M059J (cell line): ENCODE measurements around the gene SLC25A26. TPM values are rescaled to one million over a fixed set of nuclear protein-coding genes. Genes with fewer than 3 reads are reported as not detected.
A peak's percentile ranks its signal among the peaks of the same experiment; 100 is the strongest.
"Not testable (repeated sequence)": the region's sequence is repeated elsewhere in the genome, so short reads cannot be mapped to it uniquely, and the experiment has no call there.

Experiments used
- DNase-seq: peaks from one replicate; pipeline ENCODE4 v3.0.0-alpha.2; 2012; ENCODE audit warnings: low read depth
- total RNA-seq: library from RNA; depleted of rRNA; stranded (reverse); fragments of >200 nt; shearing (Covaris generic); gene quantifications from 2 replicates; pipeline ENCODE4 v1.2.3, GENCODE V29; 2014

Gene SLC25A26
- total RNA-seq, 1 experiment from 2014 or later: 12.6 TPM

DNA sequence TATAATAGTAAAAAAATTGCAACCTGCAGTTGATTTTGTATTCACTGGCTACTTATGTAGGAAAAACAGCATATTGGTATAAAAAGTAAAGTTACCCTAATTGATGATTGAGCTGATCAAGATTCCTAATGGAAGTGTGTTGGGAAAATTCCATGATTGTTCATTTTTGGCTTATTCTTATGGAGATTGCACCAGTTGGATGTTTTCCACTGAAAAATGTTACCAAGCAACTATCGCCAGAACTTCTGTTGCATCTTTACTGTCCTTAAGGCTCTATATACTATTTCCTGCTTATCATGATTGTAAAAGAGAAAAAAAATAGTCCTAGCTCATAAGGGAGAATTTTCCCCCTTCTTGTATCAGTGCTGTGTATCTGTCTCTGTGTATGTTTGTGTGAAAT lies 48.6 kb downstream of the SLC25A26 start:
- no peak for DNase-seq

DNA sequence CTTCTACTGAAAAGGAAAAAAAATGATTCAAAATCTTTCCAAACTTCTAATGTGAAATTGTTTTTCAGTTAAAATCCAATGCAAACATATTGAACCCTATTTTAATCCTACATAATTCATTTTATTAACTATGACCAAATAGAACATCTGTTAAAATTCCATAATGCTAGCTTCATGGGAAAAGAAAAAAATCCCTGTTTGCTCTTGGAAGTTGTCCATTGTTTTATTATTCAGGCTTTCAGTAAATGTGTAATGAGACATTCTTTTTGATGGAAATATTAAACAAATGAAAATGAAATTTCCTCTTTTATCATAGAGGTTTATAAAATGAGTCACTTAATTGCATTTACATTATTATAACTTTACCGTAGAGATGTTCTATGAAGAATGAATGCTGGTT lies 49.5 kb downstream of the SLC25A26 start:
- DNase-seq: no peak

DNA sequence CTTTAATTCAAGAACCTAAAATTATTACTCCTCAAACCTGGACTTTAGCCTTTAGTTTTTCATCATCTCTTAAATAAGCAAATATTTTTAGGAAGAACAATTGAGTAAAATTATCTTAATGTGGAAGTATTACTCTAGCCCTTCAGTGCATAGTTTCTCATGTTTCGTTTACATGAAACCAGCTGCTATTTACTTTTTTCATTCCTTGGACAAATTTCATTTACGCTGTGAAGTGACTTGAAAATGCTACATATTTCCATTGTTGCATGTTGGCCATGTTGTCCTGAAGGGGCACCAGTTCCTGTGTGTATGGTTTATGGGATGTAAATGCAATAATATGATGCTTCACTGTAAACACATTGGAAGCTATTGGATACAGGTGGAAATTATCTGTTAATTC lies 49.9 kb downstream of the SLC25A26 start:
- DNase-seq: no peak

- no peak for DNase-seq
Observed at GRCh38 chr3:66271231-66271630, 50.4 kb downstream of the SLC25A26 start.

DNA sequence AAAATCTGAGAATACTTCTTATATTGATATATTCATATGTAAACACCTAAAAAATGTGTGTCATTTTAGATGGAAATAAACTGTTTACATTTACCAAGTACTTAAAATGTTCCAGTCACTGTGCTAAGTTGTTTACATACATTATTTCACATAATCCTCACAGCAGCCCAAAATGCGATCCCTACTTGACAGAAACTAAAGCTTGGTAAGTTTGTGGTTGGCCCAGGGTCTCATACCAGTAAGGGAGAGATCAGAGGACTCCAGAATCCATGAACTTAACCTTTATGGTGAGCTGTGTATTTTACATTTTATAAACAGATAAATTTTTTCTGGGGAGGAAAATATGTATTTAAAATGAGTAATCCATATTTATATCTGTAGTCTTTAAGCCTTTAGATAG lies 51.2 kb downstream of the SLC25A26 start:
- DNase-seq: no peak

DNA sequence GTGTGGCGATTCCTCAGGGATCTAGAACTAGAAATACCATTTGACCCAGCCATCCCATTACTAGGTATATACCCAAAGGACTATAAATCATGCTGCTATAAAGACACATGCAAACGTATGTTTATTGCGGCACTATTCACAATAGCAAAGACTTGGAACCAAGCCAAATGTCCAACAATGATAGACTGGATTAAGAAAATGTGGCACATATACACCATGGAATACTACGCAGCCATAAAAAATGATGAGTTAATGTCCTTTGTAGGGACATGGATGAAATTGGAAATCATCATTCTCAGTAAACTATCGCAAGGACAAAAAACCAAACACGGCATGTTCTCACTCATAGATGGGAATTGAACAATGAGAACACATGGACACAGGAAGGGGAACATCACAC lies 54.0 kb downstream of the SLC25A26 start:
- DNase-seq: not testable (repeated sequence)

DNA sequence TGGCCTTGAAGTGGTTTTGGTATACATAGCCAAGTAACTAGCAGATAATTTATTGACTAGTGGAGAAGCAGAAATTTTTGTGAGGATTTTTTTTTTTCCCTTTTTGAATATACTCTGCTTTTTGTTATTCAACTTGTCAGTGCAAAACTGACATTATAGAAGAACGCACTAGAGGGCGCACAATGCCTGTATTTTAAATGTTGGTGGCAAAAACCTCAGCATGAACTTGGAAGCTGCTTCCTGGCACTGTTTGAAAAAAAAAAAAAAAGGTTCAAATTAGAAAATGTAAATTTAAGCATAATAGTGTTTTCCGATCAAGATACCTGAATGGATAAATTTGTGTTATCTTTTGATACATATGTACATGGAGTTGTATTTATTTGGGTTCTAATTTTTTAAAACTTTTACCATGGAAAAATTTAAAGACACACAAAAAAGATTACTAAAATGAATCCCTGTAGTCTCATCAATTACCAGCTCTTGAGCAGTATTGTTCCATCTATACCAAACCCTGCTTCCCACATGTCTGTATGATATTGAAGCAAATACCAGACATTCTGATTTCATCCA lies 56.0 kb downstream of the SLC25A26 start:
- peak; percentile 47 for DNase-seq

GRCh38 chr3:66279168-66279567 lies 58.4 kb downstream of the SLC25A26 start:
- DNase-seq: no peak

DNA sequence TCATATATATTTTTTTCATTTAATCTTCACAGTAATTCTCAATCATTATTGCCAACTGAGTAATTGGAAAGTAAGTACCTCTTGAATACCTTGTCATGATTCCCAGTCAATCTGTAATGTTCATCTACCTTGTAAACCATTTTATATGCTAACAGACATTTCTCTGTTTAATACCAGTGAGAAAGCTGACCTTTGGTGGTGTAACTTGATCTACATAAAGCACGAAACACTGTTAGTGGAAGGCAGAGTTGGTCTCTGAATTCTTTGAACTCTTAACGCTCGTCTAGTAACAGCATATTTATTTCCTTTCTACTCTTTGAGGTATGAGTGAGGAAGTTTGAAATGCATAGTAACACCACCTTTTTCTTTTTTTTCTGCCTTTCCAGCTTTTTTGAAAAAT lies 59.5 kb downstream of the SLC25A26 start:
- no peak for DNase-seq

- DNase-seq: not testable (repeated sequence)
Observed at GRCh38 chr3:66291922-66292321, 71.1 kb downstream of the SLC25A26 start.

DNA sequence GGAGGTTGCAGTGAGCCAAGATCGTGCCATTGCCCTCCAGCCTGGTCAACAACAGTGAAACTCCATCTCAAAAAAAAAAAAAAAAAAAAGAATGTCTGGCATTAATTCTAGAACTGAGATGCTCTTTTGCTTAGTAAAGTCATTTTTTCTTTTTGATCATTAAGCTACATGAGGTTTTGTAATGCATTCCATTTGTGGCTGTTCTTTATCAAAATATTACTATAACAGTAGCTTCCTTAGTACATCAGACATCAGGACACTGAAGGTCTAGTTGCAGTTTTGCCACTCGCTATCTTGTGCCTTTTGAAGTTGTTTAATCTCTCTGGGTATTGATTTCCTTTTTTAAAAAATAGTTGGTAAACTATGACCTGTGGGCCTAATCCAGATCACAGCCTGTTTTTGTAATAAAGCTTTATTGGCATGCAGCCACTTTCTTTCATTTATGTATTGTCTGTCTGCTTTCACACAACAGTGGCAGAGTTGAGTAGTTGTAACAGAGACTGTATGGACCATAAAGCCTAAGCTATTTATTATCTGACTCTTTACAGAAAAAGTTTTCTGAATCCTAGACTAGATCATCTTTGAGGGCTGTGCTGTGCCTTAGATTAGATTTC lies 76.6 kb downstream of the SLC25A26 start:
- no peak for DNase-seq

GRCh38 chr3:66297900-66298299 lies 77.1 kb downstream of the SLC25A26 start:
- no peak for DNase-seq

DNA sequence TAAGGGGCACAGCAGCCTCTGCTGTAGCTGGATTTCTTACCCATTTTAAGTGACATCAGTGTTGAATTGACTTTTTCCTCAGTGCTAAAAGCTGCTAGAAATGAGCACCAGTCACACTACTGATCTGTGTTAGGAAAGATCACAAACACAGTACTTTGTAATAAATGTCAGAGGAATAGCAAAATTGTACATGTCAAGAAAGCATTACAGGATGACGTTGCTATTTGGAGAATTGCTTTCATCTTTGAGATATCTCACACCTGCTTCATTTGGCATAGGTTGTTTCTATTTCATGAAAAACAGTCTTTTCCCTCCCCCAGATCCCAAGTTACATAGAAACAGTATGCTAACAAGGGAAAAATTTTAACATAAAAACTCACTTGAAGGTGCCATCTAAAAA lies 77.8 kb downstream of the SLC25A26 start:
- DNase-seq: no peak

- not testable (repeated sequence) for DNase-seq
Observed at GRCh38 chr3:66299085-66299484, 78.3 kb downstream of the SLC25A26 start.

- DNase-seq: no peak
Observed at GRCh38 chr3:66299891-66300290, 79.1 kb downstream of the SLC25A26 start.

- no peak for DNase-seq
Observed at GRCh38 chr3:66302288-66302687, 81.5 kb downstream of the SLC25A26 start.

DNA sequence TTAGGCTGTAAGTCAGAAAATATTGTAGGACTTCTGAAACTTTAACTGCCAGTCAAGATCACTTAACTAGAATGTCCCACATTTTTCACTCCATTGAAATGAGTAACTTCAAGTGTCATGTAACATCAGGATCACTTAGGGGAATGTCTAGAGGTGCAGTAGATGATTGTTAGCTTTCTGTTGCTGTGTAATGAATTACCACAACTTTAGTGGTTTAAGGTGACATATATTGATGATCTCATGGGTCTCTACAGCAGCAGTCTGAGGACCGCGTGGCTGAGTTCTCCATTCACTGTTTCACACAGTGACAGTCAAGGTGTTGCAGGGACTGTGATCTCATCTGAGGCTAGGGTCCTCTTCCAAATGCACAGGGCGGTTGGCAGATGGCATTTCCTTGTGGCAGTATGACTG lies 82.7 kb downstream of the SLC25A26 start:
- DNase-seq: no peak

DNA sequence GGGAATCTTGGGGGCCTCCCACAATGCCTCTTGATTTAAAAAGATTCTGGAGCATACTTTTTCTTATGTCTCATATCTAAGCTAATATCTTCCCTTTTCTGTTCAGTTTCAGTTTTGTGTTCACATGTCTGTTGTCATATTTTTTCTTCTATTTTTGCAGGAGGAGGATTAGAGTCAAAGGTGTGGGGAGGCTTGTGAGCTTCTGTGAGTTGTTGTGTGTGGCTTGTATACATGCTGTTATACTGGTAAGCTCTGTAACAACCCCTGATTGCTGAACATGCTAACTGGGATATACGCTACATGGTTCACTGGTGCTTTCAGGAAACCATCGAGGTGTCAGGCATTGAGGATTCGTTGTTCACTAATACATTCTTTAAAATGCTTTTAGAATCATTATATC lies 83.5 kb downstream of the SLC25A26 start:
- DNase-seq: no peak

- DNase-seq: not testable (repeated sequence)
Observed at GRCh38 chr3:66306086-66306485, 85.3 kb downstream of the SLC25A26 start.

GRCh38 chr3:66306991-66307390 lies 86.2 kb downstream of the SLC25A26 start:
- not testable (repeated sequence) for DNase-seq

DNA sequence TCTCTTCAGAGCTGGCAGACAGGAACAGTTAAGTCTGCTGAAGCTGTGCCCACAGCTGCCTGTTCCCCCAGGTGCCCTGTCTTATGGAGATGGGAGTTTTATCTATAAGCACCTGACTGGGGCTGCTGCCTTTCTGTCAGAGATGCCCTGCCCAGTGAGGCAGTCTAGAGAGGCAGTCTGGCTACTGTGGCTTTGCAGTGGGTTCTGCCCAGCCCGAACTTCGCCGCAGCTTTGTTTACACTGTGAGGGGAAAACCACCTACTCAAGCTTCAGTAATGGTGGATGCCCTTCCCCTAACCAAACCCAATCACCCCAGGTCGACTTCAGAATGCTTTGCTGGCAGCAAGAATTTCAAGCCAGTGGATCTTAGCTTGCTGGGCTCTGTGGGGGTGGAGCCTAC lies 91.2 kb downstream of the SLC25A26 start:
- DNase-seq: no peak

DNA sequence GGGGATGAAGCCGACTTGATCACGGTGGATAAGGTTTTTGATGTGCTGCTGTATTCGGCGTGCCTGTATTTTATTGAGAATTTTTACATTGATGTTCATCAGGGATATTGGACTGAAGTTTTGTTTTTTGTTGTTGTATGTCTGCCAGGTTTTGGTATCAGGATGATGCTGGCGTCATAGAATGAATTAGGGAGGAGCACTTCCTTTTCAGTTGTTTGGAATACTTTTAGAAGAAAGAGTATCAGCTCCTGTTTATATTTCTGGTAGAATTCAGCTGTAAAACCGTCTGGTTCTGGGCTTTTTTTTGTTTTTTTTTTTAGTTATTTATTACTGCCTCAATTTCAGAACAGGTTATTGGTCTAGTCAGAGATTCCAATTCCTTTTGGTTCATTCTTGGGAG lies 93.7 kb downstream of the SLC25A26 start:
- no peak for DNase-seq

- no peak for DNase-seq
Observed at GRCh38 chr3:66317750-66318376, 97.1 kb downstream of the SLC25A26 start.

DNA sequence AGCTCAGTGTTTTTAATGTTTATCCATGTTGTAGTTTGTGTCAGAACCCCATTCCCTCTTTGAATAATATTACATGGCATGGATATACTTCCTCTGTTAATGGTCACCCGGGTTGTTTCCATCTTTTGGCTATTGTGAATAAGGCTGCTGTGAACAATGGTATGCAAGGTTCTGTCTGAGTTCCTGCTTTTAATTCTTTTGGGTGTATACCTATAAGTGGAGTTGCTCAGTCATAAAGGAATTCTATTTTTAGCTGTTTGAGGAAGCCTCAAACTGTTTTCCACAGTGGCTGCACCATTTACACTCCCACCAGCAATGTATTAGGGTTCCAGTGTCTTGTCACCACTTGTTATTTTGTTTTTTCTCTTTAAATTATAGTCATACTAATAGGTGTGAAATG lies 99.6 kb downstream of the SLC25A26 start:
- DNase-seq: no peak
